KMS-11 (cell line): Measurements from ENCODE around the gene ANTKMT.
"Not testable (repeated sequence)": the region's sequence is repeated elsewhere in the genome, so short reads cannot be mapped to it uniquely, and the experiment has no call there.

Experiments
- H2AFZ ChIP-seq: fragments of 200-600 bp; sonication (generic); 2 replicates; pipeline ENCODE4 v1.6.1; 2016; ENCODE audit warnings: antibody characterized with exemption, mixed run types, low read depth
- H3K27ac ChIP-seq: fragments of 200-600 bp; sonication (generic); 2 replicates; pipeline ENCODE4 v1.6.1; 2016; ENCODE audit warnings: mild to moderate bottlenecking, mixed run types
- H3K27me3 ChIP-seq: fragments of 200-600 bp; sonication (generic); 2 replicates; pipeline ENCODE4 v1.6.1; 2017; ENCODE audit warnings: mild to moderate bottlenecking, low read depth, mixed run types, moderate library complexity; ENCODE audit not compliant: insufficient read depth
- H3K36me3 ChIP-seq: fragments of 200-600 bp; sonication (generic); 2 replicates; pipeline ENCODE4 v1.6.1; 2017; ENCODE audit warnings: mild to moderate bottlenecking, mixed run types; ENCODE audit not compliant: insufficient read depth
- H3K4me1 ChIP-seq: fragments of 200-600 bp; sonication (generic); 2 replicates; pipeline ENCODE4 v1.6.1; 2016; ENCODE audit warnings: mild to moderate bottlenecking, low read depth, mixed run types; ENCODE audit not compliant: poor library complexity, severe bottlenecking
- H3K4me2 ChIP-seq: fragments of 200-600 bp; sonication (generic); 2 replicates; pipeline ENCODE4 v1.7.0; 2016; ENCODE audit warnings: mild to moderate bottlenecking, mixed run types
- H3K4me3 ChIP-seq: fragments of 200-600 bp; sonication (generic); IDR thresholded peaks from 2 replicates; pipeline ENCODE4 v1.6.1; 2017; ENCODE audit warnings: low read depth, low read length, mixed read lengths; ENCODE audit not compliant: insufficient read depth
- H3K79me2 ChIP-seq: fragments of 200-600 bp; sonication (generic); 2 replicates; pipeline ENCODE4 v1.6.1; 2016; ENCODE audit warnings: low read depth, mixed run types; ENCODE audit not compliant: insufficient read depth
- H3K9ac ChIP-seq: fragments of 200-600 bp; sonication (generic); 2 replicates; pipeline ENCODE4 v1.6.1; 2016; ENCODE audit warnings: mild to moderate bottlenecking, mixed run types
- H4K20me1 ChIP-seq: fragments of 200-600 bp; sonication (generic); 2 replicates; pipeline ENCODE4 v1.6.1; 2016; ENCODE audit warnings: mild to moderate bottlenecking, mixed run types; ENCODE audit not compliant: insufficient read depth
- CTCF ChIP-seq: fragments of 200-600 bp; sonication (generic); conservative IDR thresholded peaks from 2 replicates; pipeline ENCODE4 v1.6.1; 2017; ENCODE audit warnings: low read depth, mild to moderate bottlenecking, antibody characterized with exemption, low read length, moderate library complexity, mixed read lengths

ANTKMT gene

GRCh38 chr16:740764-741505, 20.0 kb downstream of the ANTKMT start, which contains the start of gene CIAO3:
CIAO3 (minus strand) TSS chr16:740997; CDS start chr16:740985, 12 bp downstream.
- peaks cover 30% of the 10 kb centered on the region for H3K4me1 ChIP-seq

GRCh38 chr16:741986-742629, 21.2 kb downstream of the ANTKMT start:
- TF ChIP-seq CTCF, result no peak
- Histone ChIP-seq H3K36me3 (no peaks in the 10 kb centered on the region), H2AFZ (no peak overlapping the region), H3K4me1 (peaks cover 18% of the 10 kb centered on the region), H3K9ac (no peak overlapping the region), H3K4me2 (no peak overlapping the region), H3K79me2 (peaks cover 10% of the 10 kb centered on the region; the same call in 1 of the 2 replicates), H3K27me3 (peaks cover 54% of the 10 kb centered on the region), H4K20me1 (no peaks in the 10 kb centered on the region), H3K27ac (no peak overlapping the region), H3K4me3 (no peak overlapping the region)

More at GRCh38 chr16:740764-741505, 20.0 kb downstream of the ANTKMT start, which contains the start of gene CIAO3:
- Histone ChIP-seq H3K27ac (no peak within 1 kb of the TSS; the same call in 1 of the 2 replicates), H3K4me3 (peak within 1 kb of the TSS; percentile 45), H3K9ac (peak within 1 kb of the TSS; percentile 82), H3K27me3 (peaks cover 45% of the 10 kb centered on the region), H2AFZ (peak within 1 kb of the TSS; percentile 74), H3K36me3 (no peaks in the 10 kb centered on the region), H3K4me2 (peak within 1 kb of the TSS; percentile 99), H3K79me2 (peaks cover 10% of the 10 kb centered on the region; the same call in 1 of the 2 replicates), H4K20me1 (no peaks in the 10 kb centered on the region)
- TF ChIP-seq CTCF, result peak; percentile 76

GRCh38 chr16:742894-743293, 21.9 kb downstream of the ANTKMT start:
- not testable (repeated sequence) for H3K79me2 ChIP-seq, H3K36me3 ChIP-seq, H2AFZ ChIP-seq, H3K4me3 ChIP-seq, H3K27ac ChIP-seq, H3K9ac ChIP-seq, H4K20me1 ChIP-seq, H3K4me2 ChIP-seq
- peaks cover 11% of the 10 kb centered on the region for H3K4me1 ChIP-seq
- peaks cover 61% of the 10 kb centered on the region for H3K27me3 ChIP-seq

GRCh38 chr16:743794-744500, 23.0 kb downstream of the ANTKMT start:
- Histone ChIP-seq H3K27ac (no peak overlapping the region), H3K4me1 (peaks cover 11% of the 10 kb centered on the region), H3K9ac (no peak overlapping the region), H3K79me2 (peaks cover 10% of the 10 kb centered on the region; the same call in 1 of the 2 replicates), H3K4me3 (no peak overlapping the region), H3K4me2 (no peak overlapping the region), H2AFZ (no peak overlapping the region), H3K27me3 (peaks cover 72% of the 10 kb centered on the region), H3K36me3 (no peaks in the 10 kb centered on the region), H4K20me1 (no peaks in the 10 kb centered on the region)
- no peak for TF ChIP-seq CTCF
